ENCODE results near the gene BHMT.

BHMT gene

DNA sequence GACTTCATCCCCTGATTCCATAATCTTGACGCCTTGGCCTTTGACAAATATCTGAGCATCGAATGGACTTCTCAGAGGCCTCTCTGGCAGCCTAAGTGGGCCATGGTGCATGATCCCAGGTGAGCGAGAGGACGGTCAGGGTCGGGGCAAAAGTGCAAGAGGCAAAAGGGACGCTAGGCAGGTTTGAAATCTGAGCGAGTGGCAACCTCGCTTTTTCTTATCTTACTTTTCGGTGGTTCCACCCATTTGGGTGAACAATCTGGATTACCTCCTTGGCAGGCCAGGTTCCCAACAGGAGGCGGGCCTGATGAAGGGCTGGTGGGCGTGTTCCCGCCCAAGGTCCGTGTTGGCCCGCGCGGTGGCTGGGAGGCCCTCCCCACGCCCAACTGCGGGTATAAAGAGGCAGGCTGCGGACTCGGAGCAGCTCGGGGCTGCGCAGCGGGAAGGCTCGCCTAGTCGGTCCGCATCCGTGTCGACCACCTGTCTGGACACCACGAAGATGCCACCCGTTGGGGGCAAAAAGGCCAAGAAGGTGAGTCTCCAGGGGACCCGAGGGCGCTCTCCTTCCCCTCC lies at the start of gene BHMT:
BHMT (plus strand) TSS at position 423 of the 573 bp plus-strand sequence; CDS start at position 500, 77 bp downstream.
- no peak for DNase-seq

GRCh38 chr5:79062436-79062835 lies 49.2 kb upstream of the BHMT start:
- no peak for DNase-seq

- DNase-seq = no peak
Measured at GRCh38 chr5:79069488-79070349, 41.9 kb upstream of the BHMT start, which contains the start of the genes BHMT2 and DMGDH. Gene BHMT2, plus strand, starts transcription at chr5:79069767. Its CDS starts 16 bp downstream, at chr5:79069783. Gene DMGDH, minus strand, starts transcription at chr5:79069674. Its CDS starts 54 bp downstream, at chr5:79069620.

- no peak for DNase-seq
Measured at GRCh38 chr5:79070350-79070667, 41.3 kb upstream of the BHMT start.

DNA sequence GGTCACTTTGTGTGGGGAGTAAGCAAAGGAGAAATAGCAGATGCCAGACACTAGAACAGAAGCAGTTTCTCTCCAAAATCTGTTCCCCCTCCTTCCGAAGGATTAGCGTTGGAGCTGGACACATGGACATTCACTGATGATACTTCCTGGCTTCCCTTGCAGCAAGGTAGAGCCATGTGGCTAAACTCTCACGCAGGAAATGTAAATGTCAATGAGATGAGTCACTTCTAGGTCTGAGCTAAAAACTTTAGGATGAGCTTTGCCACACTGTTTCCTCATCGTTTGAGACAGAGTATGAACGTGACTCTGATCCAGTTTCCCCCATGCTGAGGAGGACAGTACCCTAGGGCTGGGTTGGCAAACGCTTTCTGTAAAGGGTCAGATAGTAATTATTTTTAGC lies 37.0 kb upstream of the BHMT start:
- no peak for DNase-seq

DNA sequence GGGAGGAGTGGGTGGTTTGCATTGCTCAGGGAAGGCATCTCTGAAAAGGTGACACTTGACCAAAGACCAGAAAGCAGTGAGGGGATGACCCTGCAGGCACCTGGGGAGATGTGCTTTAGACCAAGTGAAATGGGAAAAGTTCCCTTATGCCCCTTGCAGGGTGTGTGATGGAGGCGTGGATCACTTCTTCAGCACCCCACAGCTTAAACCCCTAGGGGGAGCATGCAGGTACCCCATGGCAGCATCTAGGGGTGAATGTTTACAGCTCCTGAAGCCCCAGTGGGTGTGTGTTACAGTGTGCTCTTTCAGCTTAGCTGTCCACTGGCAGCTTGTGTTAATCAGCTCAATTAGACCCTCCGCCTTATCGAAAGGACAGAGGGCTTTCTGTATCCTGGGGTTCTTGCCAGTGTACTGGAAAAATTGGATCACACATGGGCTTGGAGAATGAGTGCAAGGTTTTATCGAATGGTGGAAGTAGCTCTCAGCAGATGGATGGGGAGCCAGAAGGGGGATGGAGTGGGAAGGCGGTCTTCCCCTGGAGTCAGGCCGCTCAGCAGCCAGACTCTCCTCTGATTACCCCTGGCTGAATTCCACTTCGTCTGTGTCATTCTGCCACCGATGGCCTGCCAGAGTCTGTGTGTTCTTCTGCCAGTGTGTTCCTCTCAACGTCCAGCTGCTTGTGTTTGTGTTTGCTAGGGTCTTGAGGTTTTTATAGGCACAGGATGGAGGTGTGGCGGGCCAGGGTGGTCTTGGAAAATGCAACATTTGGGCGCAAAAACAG lies 35.8 kb upstream of the BHMT start:
- no peak for DNase-seq

- DNase-seq = no peak
Measured at GRCh38 chr5:79076819-79077218, 34.8 kb upstream of the BHMT start.

- DNase-seq = no peak
Measured at GRCh38 chr5:79077680-79078365, 33.8 kb upstream of the BHMT start.

DNA sequence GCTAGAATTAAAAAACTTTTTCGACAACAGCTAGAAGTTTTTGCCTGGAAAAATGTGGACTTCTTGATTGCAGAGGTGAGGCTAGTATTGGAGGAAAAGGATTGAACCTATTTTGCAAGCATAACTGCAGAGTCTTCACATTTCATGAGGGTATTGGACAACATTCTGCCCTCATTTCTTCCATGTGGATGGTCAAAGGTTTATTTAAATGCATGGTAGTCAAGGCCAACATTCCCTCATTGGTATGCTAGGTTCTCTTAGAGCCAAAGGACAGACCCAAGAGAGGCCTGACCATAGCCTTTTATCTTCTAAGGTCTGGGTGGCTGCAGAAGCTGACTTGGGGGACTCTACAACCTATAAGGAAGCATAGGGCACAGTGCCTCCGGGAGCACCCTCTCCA lies 30.8 kb upstream of the BHMT start:
- no peak for DNase-seq

GRCh38 chr5:79081779-79082178 lies 29.8 kb upstream of the BHMT start:
- DNase-seq = no peak

- DNase-seq = no peak
Measured at GRCh38 chr5:79086116-79086515, 25.5 kb upstream of the BHMT start.

DNA sequence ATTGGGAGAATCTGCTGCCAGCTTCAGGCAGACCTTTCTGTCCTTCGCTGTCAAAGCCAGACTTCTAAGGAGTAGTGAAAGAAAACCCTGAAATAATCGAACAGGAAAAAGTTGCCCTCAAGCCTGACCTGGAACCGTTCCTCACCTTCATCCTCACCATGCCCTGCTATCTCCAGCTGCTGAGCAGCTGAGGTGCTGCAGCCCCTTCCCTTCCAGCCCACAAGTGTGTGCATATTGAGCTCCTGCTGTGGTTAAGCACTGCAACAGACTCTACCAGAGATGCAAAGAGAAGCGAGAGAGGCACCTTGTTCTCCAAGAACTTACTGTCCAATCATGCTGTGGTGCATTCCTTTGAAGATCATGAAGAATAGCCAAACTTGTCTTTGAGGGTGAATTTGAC lies 23.1 kb upstream of the BHMT start:
- no peak for DNase-seq

- DNase-seq = no peak
Measured at GRCh38 chr5:79091064-79091463, 20.5 kb upstream of the BHMT start.

- no peak for DNase-seq
Measured at GRCh38 chr5:79093762-79094161, 17.8 kb upstream of the BHMT start.

- DNase-seq = no peak
Measured at GRCh38 chr5:79105868-79106267, 5.7 kb upstream of the BHMT start.

DNA sequence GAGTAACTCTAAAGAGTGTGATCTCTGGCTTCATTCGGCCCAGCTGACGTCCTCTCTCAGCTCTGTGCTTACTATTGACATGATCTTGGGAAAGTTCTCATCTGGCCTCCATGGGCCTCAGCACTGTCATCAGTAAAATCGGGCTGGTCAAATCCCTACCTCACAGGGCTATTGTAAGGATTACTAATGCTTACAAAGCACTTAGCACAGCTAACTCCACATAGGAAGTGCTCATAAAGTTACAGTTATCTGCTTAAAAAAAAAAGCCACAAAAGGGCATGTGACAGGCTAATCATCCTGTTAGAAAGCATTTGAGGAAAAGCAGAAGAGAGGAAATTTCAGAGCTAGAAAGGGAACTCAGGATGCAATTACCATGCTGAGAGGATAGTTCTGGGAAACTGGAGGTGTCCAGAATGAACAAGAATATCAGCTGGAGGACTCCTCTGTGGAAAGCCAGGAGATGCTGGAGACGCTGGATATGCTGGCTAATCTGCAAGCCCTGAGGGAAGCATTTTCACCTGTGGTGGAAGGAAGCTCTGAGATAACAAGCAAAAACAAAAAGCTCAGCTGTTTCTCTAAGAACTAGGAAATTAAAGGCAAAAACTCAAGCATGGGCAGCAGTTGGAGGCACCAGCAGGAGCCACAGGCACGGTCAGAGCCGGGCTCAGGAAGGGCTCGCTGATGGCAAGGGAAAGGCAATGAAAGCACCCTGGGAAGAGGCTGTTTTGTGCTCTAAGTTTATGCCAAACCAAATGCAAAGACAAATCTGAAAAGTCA lies 4.4 kb upstream of the BHMT start:
- peak; percentile 84 to 91 for DNase-seq

DNA sequence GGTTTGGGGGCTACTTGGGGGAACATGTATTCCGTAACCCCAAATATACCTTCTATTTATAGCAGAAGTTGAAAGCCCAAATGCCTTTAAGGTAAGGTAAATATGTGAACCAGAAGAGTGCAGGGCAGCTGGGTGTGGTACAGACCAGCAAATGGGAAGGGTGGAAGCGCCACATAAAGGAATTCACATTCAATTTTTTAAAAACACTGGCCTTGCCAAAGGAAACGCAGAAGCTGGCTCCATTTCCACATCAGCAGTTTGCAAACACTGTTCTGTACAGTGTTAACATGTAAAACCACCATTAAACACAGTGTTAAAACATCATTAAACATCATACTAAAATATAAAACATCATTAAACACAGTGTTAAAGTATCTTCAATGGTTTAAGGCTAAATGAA lies 3.5 kb upstream of the BHMT start:
- no peak for DNase-seq

GRCh38 chr5:79108792-79109191 lies 2.8 kb upstream of the BHMT start:
- no peak for DNase-seq

DNA sequence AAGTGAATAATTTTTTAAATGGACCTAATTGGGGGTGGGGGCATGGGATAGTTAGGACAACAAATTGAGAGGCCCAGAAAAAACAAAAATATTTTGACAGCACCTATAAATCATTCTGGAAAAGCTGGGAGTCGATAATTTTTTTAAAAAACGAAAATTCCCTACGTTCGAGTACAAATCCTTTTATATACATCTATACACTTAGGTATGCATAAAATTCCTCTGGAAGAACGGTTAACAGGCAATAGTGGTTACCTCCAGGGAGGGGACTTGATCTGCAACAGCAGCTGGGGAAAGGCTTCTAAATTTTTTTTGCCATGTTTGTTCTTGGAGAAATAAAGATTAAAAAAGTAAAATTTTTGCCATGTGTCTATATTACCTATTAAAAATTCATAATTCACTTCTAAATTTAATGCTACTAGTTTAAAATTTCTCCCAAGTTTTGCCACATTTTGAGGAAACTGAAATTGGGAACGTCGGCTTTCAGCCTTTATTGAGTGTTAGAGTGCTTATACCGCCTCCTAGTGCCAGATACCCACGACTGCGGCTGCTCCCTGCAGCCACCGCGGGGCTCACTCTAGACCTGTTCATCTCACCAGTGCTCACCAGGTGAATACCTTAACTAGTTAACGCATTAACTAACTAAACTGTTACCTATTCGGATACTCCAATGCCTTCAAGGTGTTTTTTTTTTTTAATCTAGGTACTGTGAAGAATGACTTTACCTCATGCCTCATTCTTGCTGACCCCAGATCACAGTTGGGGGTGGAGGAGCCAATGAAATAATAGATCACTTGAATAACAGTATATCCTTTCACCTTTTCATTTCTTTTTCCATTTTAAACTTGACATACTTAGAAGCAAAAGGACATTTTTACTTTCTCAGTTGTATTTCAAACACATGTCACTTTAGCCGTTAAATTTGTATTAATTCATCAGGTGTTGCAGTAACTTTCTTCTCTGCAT lies 1.8 kb upstream of the BHMT start:
- DNase-seq = peak; percentile 8 to 10

DNA sequence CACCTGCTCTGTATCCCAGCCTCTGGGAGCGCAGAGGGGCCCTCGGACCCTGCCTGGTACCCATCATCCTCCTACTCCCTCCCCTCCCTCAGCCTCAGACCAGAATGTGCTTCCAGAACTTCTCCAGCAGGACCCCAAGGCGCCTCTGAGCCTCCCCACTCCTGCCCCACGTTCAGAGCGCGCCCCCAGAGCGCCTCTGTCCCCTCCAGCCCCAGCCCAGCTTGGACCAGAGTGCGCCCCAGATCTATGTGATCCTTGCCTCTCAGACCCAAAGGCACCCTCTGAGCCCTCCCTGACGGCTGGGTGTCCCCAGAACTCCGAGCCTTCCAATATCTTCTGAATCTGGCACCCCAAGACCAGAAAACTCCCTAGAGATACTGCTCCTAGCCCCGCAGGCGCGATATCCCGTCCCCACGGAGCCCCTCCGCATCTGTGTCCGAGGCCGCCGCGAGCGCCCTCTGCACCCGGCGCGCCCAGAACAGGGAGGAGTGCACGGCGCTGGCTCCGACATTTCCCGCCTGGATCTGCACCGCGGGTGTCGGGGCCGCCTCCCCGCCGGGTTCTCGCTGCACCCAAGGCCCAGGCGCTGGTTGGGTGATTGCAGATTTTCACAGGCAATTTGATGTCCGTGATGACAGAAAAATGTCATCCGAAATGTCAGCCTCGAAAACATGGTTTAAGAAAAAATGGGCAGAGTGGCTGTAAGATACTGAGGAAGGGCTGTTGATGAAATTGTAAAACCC lies 522 bp downstream of the BHMT start:
- no peak for DNase-seq
